Endodermal cell (in vitro differentiated cells): ENCODE data around the gene SLC6A20. TPM values are rescaled to one million over a fixed set of nuclear protein-coding genes. Genes with fewer than 3 reads are reported as not detected.

Source experiments
- DNase-seq: peaks from one replicate; pipeline ENCODE4 v3.0.0-alpha.2; 2017
- H3K27ac ChIP-seq: 2 replicates; pipeline ENCODE4 v1.5.1; 2013; ENCODE audit warnings: mild to moderate bottlenecking, low read depth, low read length, moderate library complexity
- H3K27me3 ChIP-seq: 2 replicates; pipeline ENCODE4 v1.6.1; 2013; ENCODE audit warnings: mild to moderate bottlenecking, low read length, moderate library complexity; ENCODE audit not compliant: insufficient read depth, control insufficient read depth, poor library complexity, severe bottlenecking
- H3K36me3 ChIP-seq: 2 replicates; pipeline ENCODE4 v1.7.0; 2013; ENCODE audit warnings: mild to moderate bottlenecking, low read length, moderate library complexity; ENCODE audit not compliant: control insufficient read depth, insufficient read depth
- H3K4me1 ChIP-seq: one replicate; pipeline ENCODE4 v1.7.0; 2013; ENCODE audit warnings: low read length; ENCODE audit not compliant: control insufficient read depth, insufficient read depth
- H3K4me3 ChIP-seq: 2 replicates; pipeline ENCODE4 v1.5.1; 2013; ENCODE audit warnings: mild to moderate bottlenecking, low read length, moderate library complexity
- H3K9ac ChIP-seq: 2 replicates; pipeline ENCODE4 v1.6.1; 2013; ENCODE audit warnings: mild to moderate bottlenecking, low read length, moderate library complexity; ENCODE audit not compliant: poor library complexity, severe bottlenecking; ENCODE audit errors: extremely low read depth
- H3K9me3 ChIP-seq: 2 replicates; pipeline ENCODE4 v1.6.1; 2013; ENCODE audit warnings: mild to moderate bottlenecking, low read length, moderate library complexity; ENCODE audit not compliant: control insufficient read depth
- H3K27ac Mint-ChIP-seq: 2 replicates; pipeline ENCODE4 v1.8.0; 2020; ENCODE audit warnings: mixed read lengths
- H3K27me3 Mint-ChIP-seq: 2 replicates; pipeline ENCODE4 v1.8.0; 2021; ENCODE audit warnings: mild to moderate bottlenecking, mixed read lengths; ENCODE audit not compliant: insufficient read depth
- H3K36me3 Mint-ChIP-seq: 2 replicates; pipeline ENCODE4 v1.8.0; 2020; ENCODE audit warnings: low read depth, mixed read lengths
- H3K4me1 Mint-ChIP-seq: 2 replicates; pipeline ENCODE4 v1.8.0; 2020; ENCODE audit warnings: mixed read lengths
- H3K4me3 Mint-ChIP-seq: 2 replicates; pipeline ENCODE4 v1.8.0; 2020; ENCODE audit warnings: mild to moderate bottlenecking, moderate library complexity, mixed read lengths
- H3K9me3 Mint-ChIP-seq: 2 replicates; pipeline ENCODE4 v1.8.0; 2020; ENCODE audit warnings: mild to moderate bottlenecking, mixed read lengths
- CTCF ChIP-seq: fragments of 200-600 bp; sonication (generic); conservative IDR thresholded peaks from 2 replicates; pipeline ENCODE4 v1.5.0; 2021; ENCODE audit warnings: antibody characterized with exemption, mild to moderate bottlenecking
- WGBS, 2 experiments: methylation state at CpG; one replicate each; pipeline versions ENCODE4 v1.1.5 to v1.1.7; 2013; ENCODE audit warnings: missing lambda C conversion rate in 2 of 2, mixed read lengths in 1 of 2; ENCODE audit not compliant: insufficient coverage in 1 of 2, insufficient read length in 1 of 2; 5-methylcytosine and 5-hydroxymethylcytosine counted together
- total RNA-seq, 2 donors: library from RNA; stranded (reverse); fragmentation: NEBNext Ultra II Directional in 1 of 2; extraction: Animal tissue kit (Norgen Biotek cat#: 25700) in 1 of 2; gene quantifications; 2 replicates in 1 of 2; 3 replicates in 1 of 2; pipeline ENCODE4 v1.2.1, GENCODE V29; 2021

Gene SLC6A20
- total RNA-seq, 2 donors from 2014 or later: 0.29 to 1.5 TPM

GRCh38 chr3:45782381-45782780 is 14.0 kb downstream of the SLC6A20 start:
- TF ChIP-seq CTCF: no peak
- Histone ChIP-seq H3K9me3 (peaks cover 6% of the 10 kb centered on the region), H3K4me3 (no peak overlapping the region), H3K27me3 (no peaks in the 10 kb centered on the region), H3K4me1 (no peaks in the 10 kb centered on the region), H3K9ac (no peak overlapping the region), H3K27ac (no peak overlapping the region), H3K36me3 (no peaks in the 10 kb centered on the region)
- DNase-seq: no peak
- Mint-ChIP-seq H3K9me3 (peaks cover 5% of the 10 kb centered on the region), H3K4me1 (no peaks in the 10 kb centered on the region), H3K27ac (no peak overlapping the region), H3K36me3 (peaks cover 5% of the 10 kb centered on the region), H3K27me3 (peaks cover 11% of the 10 kb centered on the region), H3K4me3 (no peak overlapping the region)
- WGBS, 2 experiments: 86 to 90% methylated on average over 3 of the region's 3 CpGs

- Mint-ChIP-seq H3K36me3 (peaks cover 5% of the 10 kb centered on the region), H3K27ac (no peak overlapping the region), H3K27me3 (peaks cover 5% of the 10 kb centered on the region), H3K9me3 (peaks cover 5% of the 10 kb centered on the region), H3K4me1 (peaks cover 1% of the 10 kb centered on the region), H3K4me3 (no peak overlapping the region)
- H3K4me1 ChIP-seq: no peaks in the 10 kb centered on the region
- no peak for TF ChIP-seq CTCF
- no peak overlapping the region for H3K4me3 ChIP-seq
- peak; percentile 22 for DNase-seq
- H3K27me3 ChIP-seq: no peaks in the 10 kb centered on the region
- H3K27ac ChIP-seq: no peak overlapping the region
- H3K9ac ChIP-seq: no peak overlapping the region
- H3K36me3 ChIP-seq: no peaks in the 10 kb centered on the region
- peaks cover 6% of the 10 kb centered on the region for H3K9me3 ChIP-seq
- 91 to 95% methylated on average over 10 to 12 of the region's 12 CpGs for WGBS, 2 experiments
These were observed 14.5 kb downstream of the SLC6A20 start for GRCh38 chr3:45781841-45782240.

GRCh38 chr3:45781271-45781670 is 15.1 kb downstream of the SLC6A20 start:
- no peaks in the 10 kb centered on the region for H3K27me3 ChIP-seq
- no peaks in the 10 kb centered on the region for H3K36me3 ChIP-seq
- Mint-ChIP-seq H3K9me3 (peaks cover 5% of the 10 kb centered on the region), H3K4me3 (no peak overlapping the region), H3K27me3 (peaks cover 4% of the 10 kb centered on the region), H3K27ac (no peak overlapping the region), H3K36me3 (peaks cover 5% of the 10 kb centered on the region), H3K4me1 (peaks cover 7% of the 10 kb centered on the region)
- peaks cover 6% of the 10 kb centered on the region for H3K9me3 ChIP-seq
- H3K4me1 ChIP-seq: no peaks in the 10 kb centered on the region
- WGBS, 2 experiments: 67 to 93% methylated on average over 1 to 5 of the region's 5 CpGs
- H3K27ac ChIP-seq: no peak overlapping the region
- no peak overlapping the region for H3K4me3 ChIP-seq
- TF ChIP-seq CTCF: no peak
- no peak overlapping the region for H3K9ac ChIP-seq
- peak; percentile 31 for DNase-seq
